Fibroblast of pulmonary artery (primary cell): ENCODE measurements around the gene TMEM72.

ENCODE experiments used
- DNase-seq: peaks from one replicate; pipeline ENCODE4 v3.0.0-alpha.2; 2010; ENCODE audit warnings: low read depth
- H3K4me3 ChIP-seq: replicated peaks from 2 replicates; pipeline ENCODE4 v1.5.1; 2011; ENCODE audit warnings: low read depth, mild to moderate bottlenecking, control low read depth, low read length, moderate library complexity
- CTCF ChIP-seq: IDR thresholded peaks from 2 replicates; pipeline ENCODE4 v1.5.1; 2011; ENCODE audit warnings: mild to moderate bottlenecking, control low read depth, low read length, inconsistent platforms; ENCODE audit errors: missing control alignments

TMEM72 gene

GRCh38 chr10:44958898-44959246 is 47.7 kb downstream of the TMEM72 start:
- no peak for DNase-seq
- no peak for TF ChIP-seq CTCF

GRCh38 chr10:44959247-44960087 is 48.3 kb downstream of the TMEM72 start, which contains the start of gene RASSF4:
TSS of gene RASSF4 (plus strand) at chr10:44959802. CDS start at chr10:44970203, 10,401 bp downstream.
- TF ChIP-seq CTCF, result no peak
- H3K4me3 ChIP-seq, result peak within 1 kb of the TSS; percentile 81
- peak; percentile 77 for DNase-seq

More at GRCh38 chr10:44958898-44959246, 47.7 kb downstream of the TMEM72 start:
- H3K4me3 ChIP-seq, result peak overlapping the region; percentile 81

- no peak for DNase-seq
- no peak for TF ChIP-seq CTCF
- peak overlapping the region; percentile 81 for H3K4me3 ChIP-seq
Measured at GRCh38 chr10:44960088-44960460, 48.9 kb downstream of the TMEM72 start.

GRCh38 chr10:44960482-44961229 is 49.5 kb downstream of the TMEM72 start:
- peak overlapping the region; percentile 81 for H3K4me3 ChIP-seq
- no peak for DNase-seq
- no peak for TF ChIP-seq CTCF

GRCh38 chr10:44961230-44961571 is 50.1 kb downstream of the TMEM72 start:
- no peak for TF ChIP-seq CTCF
- no peak overlapping the region for H3K4me3 ChIP-seq
- no peak for DNase-seq

- no peak for DNase-seq
- no peak overlapping the region for H3K4me3 ChIP-seq
- no peak for TF ChIP-seq CTCF
Measured at GRCh38 chr10:44961931-44962750, 51.0 kb downstream of the TMEM72 start.
